ENCODE data around the gene ITGB5. TPM values are rescaled to one million over a fixed set of nuclear protein-coding genes. Genes with fewer than 3 reads are reported as not detected.
A peak's percentile ranks its signal among the peaks of the same experiment; 100 is the strongest.

ITGB5 gene
- polyA plus RNA-seq, 10 donors, result 14.3 to 62.0 (median 24.1) TPM

DNA sequence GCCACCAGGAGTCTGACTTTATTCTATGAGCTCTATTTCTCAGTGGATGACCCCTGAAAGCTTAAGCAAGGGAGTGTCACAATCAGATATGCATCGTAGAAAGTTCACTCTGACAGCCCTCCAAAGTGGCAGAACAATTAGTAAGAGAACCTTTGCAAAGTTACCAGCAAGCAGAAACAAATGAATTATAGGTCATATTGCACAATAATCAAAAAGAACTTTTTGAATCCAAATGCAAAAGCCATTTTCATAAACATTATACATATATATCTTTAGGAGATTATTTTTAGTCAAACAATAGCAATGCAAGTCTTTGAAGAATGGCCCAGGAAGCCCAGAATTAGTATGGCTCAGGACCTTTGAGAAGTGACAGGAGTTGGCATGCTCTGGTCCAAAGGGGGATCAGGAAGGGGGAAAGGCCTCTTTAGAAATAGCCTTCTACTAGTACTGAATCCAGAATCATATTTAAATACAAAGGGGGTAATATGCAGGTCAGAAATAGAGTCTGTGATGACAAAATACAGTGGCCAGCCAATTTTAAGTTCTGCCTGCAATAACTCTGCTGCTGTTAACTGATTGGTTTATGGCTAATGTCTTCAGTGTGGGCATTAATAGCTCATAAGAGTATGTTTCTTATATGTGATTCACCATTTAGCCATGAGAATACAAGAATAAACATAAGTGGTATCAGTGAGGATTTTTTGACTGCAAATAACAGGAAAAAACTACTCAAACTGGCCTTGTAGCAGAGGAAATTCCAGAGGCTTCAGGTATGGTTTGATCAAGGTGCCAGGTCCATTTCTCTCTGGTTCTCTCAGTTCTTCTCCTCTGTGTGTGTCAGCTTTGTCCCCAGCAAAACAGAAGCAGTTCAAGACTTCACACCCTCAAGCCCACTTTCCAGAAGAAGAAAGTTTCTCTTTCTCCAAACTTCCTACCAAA, 17.0 kb upstream of the ITGB5 start:
- DNase-seq, result no peak

DNA sequence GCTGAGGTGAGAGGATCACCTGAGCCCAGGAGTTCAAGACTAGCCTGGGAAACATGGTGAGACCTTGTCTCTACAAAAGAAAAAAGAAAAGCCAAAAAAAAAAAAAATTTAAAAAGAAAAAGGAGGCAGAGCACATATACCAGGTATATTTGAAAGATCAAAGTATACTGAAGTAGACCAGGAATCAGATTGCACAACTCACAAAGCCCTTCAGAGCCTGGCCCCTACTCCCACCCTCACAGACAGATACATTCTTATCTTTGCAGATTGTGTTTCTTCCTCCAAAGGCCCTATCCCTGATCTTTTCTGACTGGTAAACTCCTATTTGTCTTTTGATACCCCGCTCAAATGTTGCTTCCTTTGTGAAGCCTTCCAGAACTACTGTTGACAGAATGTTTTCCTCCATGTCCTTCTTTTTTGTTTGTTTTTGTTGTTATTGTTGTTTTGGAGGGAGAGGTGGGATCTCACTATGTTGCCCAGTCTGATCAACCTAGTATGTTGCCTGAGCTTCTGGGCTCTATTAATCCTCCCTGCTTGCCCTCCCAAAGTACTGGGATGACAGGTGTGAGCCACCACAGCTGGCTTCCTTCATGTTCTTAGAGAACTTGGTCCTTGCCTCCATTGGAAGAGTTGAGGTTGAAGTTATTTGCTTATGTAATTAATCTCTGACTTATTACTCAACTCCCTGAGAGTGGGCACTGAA, 9.8 kb upstream of the ITGB5 start:
- DNase-seq, result no peak

DNA sequence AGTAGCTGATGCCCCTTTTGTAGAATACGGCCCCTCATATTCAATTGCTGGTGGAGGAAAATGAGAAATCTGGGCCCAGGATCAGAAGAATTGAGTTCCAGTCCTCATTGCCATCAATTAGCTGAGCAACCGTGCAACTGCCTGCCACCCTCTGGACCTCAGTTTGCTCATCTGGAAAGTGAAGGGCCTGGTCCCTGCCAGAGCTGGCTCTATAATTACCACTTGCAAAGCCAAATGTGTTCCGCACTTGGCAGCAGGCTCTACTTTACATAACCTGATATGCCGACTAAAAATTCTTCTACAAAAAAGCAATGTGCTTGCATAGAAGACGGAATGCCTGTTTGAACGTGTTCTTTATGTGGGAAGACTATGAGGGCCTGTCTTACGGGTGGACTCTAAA, 8.6 kb upstream of the ITGB5 start:
- DNase-seq, result no peak

DNA sequence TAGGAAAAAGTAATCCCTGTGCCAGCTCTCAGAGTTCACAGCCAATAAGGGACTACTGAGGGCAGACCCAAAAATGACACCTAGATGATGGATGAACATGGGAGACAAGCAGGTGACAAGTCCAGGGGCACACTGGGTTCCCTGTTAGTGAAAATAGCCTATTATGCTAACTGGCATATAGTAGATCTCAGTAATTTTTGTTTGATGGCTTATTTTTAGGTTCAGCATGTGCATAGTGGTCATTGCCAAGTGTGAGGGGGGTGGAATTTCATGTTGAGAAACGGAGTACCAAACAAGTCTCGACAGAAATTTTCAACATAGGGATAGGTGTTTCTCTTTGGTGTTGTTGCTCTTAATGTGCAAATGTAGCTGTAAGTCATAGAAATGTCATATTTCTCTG, 6.4 kb upstream of the ITGB5 start:
- no peak for DNase-seq

DNA sequence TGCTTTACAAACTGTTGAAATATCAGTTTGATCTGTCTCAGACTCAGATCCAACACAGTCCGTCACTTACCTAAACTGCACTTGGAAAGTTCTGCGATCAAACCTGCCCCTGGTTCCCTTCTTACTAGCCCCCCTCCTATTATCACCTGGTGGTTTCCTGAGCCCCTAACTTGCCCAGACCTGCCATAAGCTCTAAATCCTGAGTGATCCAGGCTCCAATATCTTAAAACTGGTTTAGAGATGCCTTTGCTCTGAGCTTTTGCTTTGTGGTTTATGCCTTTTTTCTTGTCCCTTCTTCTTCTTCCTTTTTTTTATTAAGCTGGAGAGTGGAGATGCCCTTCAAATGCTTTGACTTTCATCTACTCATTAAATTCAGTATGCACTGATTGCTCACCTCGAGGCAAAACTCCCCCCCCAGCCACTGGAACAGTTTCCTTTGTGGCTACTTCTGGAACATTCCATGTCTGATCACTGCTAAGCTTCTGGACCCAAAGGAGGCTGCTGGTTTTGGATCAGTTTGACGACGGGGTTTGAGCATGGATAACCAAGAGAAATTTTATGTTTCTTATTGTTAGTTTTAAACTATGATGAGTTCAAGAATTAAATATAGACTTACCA, 3.5 kb upstream of the ITGB5 start:
- no peak for DNase-seq

DNA sequence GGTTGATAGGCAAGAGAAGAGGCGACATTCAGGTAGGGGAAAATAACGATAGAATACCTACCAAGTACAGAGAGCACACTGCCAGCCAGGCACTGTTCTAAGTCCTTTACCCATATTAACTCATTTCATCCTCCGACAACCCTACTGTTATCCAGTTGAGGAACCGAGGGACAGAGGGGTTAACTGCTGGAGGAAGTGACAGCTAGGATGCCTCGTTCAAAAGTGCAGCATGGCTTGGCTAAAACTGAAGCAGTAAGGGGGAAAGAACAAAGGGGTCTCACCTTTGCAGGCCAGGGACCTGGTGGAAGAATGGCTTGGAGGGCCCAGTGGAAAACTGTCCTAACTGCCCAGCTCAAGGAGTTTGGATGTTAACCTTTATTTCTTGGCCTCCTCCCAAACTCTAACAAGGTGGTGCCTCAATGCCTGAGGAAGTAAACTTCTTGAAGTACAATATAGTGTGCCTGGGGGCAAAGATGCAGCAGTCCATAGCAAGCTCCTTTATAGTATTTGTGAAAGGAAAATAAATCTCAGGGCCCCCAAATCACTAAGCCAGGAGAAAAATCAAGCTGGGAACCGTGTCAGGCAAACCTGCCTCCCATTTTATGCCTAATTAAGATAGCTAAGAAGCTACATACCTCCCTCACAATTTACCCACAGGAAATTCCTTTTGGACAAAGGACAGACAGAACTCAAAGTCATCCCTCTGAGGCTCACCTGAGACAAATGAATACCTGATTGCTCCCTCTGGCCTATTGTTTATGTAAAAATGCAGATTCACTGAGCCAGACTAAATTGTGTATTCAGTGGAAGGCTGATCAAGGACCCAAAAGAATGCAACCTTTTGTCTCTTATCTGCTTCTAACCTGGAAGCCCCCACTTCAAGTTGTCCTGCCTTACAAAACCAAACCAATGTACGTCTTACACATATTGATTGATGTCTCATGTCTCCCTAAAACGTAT, 1.6 kb upstream of the ITGB5 start:
- no peak for DNase-seq

DNA sequence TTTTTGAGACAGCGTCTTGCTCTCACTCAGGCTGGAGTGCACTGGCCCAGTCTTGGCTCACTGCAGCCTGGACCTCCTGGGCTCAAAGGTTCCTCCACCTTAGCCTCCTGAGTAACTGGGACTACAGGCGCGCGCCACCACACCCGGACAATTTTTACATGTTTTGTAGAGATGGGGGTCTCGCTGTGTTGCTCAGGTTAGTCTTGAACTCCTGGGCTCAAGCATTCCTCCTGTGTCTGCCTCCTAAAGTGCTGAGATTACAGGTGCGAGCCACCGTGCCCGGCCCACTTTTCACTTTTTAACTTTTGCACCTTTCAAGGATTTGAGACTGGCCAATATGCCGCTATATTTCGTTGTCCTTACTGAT, 750 bp upstream of the ITGB5 start:
- DNase-seq, result no peak

DNA sequence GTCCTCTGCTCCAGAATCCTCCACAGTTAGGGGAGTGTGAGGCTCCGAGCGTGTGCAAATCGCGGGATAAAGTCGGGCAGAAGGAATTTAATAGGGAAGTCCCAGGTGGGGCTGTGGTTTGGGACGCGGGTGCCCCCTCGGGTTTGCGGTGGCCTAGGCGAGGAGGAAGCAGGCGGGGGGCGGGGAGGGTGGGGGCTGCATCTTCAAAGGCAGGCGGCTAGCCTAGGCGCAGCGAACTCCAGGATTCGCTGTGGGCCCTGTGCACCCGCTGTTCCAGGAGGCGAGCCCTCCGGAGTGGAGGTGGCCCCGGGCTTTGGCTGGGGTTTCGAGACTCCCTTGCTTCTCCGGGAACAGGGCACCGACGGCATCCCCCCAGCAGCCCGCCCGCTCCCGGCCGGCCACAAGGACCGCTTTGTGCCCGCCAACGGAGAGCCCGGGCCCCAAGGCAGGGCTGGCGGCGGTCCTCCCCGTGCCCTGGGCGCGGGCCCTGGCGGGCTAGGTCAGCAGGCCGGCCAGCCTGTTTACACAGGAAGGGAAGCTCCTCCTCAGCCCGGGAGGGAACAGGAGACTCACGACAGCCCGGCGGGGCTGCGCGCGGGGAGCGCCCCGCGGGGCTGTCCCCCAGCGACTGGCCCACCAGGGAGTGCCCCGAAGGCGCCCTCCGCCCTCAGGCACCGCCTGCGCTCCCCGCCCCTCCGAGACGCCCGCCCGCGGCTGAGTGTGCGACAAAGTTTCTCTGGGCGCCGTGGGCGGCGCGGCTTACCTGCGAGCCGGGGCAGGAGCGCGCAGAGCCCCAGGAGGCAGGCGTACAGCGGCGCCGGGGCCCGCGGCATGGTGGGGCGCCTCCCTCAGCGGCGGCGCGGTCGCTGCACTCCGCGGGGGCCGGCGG, 753 bp downstream of the ITGB5 start:
- DNase-seq, result peak in 1 of 3 donors; percentile 64

DNA sequence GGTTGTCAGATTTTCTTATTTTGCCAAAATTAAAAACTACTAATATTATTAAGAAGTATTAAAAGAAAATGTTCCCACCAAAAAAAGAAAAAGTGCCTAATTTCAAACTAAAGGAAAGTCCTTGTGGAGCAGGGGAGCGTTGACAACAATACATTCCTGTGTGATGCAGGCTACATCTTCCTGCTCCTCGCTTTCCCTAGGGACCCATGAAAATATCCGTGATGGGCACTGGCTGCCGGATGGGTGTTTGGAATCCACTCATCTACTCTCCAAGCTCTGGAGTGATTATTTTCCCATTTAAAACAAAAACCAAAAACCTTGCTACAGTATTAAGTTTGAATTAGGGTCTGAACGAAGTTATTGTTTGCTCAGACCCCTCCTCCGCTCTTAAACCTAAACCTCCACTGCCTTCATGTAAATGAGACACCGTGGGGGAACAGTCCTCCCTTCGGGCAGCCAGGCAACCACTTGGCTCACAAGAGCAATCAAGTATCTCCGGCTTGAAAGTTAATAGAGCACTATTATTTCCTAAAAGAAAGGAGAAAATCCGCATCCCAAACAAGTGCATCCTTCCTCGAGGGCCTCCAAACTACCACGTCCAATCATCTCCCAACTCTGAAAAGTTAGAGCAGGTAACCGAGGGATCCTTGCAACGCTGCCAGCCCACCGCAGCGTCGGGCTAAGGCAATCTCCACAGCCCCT, 1.5 kb downstream of the ITGB5 start:
- DNase-seq, result no peak

DNA sequence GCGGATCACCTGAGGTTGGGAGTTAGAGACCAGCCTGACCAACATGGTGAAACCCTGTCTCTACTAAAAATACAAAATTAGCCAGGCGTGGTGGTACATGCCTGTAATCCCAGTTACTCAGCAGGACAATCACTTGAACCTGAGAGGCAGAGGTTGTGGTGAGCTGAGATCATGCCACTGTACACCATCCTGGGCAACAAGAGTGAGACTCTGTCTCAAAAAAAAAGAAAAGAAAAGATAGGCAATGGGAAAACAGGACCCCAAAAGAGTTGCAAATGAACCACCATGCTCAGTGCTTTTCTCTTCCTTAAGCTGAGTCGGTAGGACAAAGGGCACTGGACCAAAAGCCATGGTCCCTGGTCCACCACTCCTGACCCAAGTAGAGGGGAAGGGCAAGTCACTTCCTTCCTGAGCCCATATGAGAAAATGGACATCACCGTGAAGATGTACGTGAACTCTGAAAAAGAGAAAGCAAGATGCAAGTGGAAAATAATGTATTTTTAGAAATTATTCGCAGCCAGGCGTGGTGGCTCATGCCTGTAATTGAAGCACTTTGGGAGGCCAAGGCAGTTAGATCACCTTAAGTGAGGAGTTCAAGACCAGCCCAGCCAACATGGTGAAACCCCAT, 2.6 kb downstream of the ITGB5 start:
- DNase-seq, result no peak

DNA sequence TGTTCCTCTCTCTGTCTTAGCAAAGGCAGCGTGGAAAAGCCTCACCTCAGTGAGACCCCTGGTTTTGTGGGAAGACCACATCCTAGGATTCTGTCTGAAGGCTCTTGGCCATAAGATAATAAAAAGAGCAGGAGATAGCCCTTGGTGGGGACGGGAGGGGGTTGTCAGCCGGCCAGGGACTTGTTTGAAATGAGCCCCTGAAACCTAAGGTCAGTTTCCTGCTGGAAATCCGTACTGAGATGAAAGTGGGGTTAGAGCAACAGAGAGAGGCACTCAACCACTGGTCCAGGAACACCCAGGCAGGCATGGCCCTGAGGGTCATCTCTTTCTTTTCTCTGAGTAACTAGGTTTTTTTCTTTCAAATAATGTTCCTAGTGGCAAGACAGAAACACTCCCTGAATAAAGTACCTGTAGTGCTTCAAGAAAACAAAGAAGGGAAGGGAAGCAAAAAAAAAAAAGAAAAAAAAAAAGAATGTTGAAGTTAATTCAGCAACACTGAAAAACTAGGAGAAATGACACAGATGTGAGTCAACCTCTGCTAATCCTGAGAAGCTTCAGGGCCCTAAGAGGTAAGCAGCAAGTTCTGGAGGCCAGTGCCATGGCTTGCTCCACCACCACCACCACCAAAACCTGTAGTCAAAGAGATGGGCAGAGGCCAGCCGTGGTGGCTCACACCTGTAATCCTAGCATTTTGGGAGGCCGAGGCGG, 3.2 kb downstream of the ITGB5 start:
- no peak for DNase-seq

DNA sequence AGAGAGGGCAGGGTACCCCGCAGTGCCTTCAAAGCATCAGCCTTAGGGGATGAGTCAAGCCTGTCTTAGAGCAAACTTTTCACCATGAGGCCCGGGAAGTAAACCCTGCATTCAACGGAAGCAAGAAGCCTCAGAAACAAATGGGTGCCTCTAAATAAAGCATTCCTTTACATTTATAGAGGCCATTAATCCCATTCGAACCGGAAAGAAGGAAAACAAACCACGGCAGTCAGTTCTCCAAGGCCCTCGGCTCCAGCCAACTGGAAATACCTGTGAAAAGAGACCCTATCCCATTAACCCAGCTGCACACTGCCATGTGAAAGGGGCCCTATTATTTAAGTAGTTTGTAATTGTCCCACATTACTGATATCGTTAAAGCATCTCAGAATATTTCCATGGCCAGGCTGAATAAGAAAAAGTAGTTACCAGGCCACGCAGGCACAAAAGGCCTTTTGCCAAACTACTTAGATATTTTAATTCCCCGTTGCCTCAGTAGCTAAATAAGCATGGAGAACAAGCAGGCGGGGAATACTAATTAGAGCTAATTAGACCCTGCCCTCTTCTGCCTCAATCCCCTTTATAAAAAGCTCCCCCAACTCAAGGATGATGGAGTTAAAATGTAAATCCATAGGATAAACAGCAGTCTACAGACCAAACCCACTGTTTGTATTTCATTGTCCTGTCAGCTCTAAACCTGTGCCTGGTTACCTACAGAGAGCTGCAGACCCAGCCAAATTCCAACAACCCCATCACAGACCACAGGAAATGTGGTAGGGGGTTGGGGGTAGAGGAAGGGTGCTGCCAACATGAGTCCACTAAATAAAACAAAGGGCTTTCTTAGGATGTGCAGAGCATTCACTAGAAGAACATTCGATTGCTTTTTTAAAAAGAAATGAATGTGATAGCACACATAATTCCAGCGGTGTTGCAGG, 4.1 kb downstream of the ITGB5 start:
- DNase-seq, result no peak

DNA sequence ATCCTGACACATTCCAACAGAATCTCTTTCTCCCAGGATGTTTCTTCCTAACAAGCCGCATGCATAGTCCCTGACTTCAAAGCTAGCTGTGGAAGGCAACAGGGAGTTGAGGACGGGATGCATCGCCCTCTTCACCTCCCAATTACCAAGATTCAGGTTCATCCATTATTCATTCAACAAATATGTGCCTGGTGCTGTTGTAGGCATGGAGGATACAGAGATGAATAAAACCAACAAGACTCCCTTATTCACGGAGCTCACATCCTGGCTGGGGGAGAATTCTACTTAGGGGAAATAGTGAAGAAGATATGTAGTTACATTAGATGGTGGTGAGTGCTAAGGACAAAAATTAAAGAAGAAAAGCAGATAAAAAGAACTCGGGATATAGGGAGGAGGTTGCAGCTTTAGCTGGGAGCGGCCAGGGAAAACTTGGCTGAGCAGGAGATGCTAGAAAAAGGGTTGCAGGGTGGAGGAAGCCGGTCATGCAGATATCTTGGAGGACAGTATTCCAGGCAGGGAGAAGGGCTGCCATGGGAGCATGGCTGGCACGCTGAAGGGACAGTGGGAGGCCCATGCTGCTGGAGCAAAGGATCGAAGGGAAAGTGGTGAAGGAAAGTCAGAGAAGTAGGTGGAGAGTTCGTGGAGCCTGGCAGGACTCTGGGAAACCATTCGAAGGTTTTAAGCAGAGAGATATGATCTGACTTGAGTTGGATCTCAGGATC, 5.0 kb downstream of the ITGB5 start:
- DNase-seq, result no peak

DNA sequence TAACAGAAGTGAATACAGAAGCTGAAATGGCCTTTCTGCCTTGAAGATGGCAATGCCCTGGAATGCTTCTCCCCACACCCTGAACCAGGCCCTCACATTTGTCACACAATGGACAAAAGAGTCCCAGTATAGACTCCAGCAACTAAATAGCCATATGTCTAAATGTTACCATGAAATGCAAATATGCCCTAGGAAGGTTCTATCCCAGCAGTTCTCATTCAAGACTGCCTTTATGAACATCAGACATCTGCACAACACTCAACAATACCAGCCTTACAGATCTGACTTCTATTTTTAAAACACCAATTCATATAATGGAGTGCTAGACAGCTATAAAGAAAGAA, 7.9 kb downstream of the ITGB5 start:
- DNase-seq, result no peak

DNA sequence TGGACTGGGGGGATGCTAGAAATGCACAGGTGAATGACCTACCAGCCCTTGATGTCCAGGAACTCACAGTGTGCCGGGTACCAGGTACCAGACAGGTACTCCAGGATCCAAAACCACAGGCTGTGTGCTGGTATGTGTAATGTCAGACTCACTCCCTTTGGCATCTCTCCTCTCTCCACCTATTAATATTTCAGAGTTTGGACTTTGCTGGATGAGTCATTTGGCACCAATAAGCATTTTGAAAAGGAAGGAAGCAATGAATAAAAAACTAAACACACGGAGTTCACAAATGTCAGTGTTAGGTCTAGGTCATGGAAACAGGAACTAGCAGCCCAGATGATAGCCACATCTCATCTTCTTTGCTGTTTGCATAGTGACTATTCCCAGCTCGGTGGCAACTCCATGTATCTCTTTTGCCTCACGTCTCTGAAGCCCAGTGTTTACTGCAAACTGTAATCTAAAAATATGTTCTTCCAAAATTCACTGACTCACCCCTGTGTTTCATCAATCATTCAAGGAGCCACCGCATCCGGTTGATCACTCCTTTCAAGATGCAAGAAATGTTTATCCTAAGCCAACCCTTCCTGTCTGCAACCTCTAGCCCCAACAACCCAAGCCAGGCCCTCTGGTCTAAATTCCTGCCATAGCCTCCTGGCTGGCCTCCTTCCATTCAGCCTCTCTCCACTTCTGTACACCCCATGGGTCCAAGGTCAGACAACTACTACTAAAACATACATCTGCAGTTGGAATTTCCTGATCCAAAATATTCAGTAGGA, 8.4 kb downstream of the ITGB5 start:
- DNase-seq, result peak; percentile 27 to 86 (median 50)

DNA sequence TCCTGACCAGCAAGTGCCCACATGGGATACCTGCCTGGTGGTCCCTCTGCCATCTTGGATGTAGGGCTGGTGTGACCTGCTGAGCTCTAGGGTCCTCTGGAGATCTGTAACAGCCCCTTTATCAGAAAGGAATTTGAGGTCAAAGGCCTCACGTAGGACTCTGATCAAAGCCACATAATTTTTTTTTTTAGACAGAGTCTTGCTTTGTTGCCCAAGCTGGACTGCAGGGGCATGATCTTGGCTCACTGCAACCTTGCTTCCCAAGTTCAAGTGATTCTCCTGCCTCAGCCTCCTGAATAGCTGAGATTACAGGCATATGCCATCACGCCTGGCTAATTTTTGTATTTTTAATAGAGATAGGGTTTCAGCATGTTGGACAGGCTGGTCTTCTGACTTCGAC, 9.5 kb downstream of the ITGB5 start:
- DNase-seq, result no peak
